ENCODE results near the gene ZCCHC13.
"Not testable (repeated sequence)": the region's sequence is repeated elsewhere in the genome, so short reads cannot be mapped to it uniquely, and the experiment has no call there.

Gene ZCCHC13

DNA sequence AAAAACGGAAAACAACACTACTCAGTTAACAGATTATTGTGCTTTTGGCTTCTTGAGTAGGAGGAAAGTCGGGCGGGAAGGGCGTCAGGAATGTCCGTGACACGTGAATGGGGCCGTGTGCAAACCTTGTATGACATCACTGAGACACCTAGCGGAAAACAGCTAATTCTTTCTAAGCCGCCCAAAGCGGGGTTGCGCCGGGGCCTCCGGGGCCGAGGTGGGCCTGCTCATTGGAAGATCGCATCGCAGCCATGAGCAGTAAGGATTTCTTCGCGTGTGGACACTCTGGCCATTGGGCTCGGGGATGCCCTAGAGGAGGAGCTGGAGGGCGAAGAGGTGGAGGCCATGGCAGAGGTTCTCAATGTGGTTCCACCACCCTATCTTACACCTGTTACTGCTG is at the start of gene ZCCHC13:
Gene ZCCHC13, plus strand, starts transcription at position 165 of the 400 bp plus-strand sequence. Its CDS starts 87 bp downstream, at position 252.
- no peak for DNase-seq

DNA sequence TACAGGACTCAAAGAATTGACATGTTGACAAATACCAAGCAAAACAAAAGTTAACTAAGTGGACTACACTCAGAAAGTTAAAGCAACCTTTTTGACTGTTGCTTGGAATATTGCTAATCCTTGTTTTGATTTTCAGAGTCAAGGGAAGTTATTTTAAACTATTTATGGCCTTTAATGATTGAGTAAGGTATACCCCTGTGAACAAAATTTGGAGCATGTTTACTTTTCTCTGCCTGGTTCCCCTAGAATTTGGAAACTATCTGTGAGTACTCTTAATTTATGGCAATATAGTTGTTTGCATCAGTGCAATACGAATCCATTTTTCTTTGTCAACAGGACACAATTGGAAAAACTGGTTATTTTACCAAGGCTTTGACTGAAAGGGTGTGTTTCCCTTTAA is 45.9 kb upstream of the ZCCHC13 start:
- not testable (repeated sequence) for DNase-seq

DNA sequence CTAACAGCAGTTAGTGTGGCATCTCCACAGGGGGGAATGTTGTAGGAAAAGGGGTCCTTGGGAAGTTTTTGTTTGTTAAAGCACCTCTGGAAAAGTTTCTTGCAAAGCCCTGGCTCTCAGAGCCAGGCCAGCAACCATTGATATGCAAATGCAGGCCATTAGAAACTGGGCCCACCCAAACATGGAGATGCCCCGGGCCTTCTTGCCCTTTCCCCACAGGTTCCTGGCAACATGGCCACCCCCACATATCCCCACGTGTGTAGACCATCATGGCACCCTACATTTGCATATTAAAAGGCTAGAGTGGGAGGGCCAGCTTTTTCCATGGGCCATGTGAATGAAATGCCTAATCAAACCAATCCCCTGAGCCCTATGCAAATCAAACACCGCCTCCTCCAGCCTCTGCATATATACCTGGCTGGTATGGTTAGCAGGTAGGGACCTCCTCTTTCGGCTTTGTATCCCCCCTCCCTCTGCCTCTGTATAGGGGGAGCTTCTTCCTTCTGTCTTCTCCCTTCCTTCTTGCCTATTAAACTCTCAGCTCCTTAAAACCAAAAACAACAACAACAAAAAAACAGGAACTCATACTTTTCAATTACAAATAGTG is 44.0 kb upstream of the ZCCHC13 start:
- DNase-seq, result no peak

DNA sequence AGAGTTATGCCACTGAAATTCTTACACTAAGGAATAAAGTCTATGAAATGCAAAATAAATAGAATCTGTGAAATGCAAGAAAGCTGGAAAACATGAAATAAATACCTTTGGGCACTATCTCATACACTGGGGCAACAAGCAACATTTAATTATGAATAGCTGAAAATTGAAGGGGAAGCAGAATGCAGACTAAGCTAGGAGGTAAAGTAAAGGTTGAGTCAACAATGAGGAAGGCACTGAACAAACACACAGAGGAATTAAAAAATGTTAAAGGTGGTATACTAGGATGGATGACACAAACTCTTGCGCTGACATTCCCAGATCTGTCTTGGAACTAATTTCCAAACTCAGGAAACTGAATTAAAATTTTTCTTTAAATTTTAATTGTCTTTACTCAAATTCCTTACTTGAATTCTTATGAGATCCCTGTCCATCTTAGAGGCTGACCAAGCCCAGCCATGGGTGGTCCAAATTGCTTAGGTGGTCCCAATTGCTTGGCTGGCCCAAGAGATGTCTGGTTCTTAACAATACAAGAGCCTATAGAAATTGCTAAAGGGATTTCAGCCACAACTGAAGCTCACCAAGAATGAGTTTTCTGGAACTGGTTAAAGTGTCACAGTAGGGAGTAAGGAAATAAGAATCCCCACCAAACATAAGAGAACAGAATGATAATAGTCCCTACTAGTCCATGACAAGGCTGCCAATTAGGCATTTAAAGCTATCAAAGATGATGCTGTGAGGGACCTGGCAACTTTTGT is 41.3 kb upstream of the ZCCHC13 start:
- no peak for DNase-seq

DNA sequence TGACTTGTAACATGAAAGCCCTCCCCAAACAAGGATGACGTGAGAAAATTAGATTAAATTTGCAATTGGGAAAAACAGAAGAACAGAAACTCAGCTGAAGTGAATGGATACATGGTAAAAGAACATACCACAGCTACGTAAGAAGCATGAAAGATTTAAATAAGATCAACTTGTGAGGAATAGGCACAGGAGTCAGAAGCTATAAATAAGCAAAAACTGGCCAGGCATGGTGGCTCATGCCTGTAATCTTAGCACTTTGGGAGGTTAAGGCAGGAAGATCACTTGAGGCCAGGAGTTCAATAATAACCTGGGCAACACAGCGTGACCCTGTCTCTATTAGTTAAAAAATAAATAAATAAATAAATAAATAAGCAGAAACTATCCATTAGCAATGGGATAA is 33.6 kb upstream of the ZCCHC13 start:
- DNase-seq, result no peak

DNA sequence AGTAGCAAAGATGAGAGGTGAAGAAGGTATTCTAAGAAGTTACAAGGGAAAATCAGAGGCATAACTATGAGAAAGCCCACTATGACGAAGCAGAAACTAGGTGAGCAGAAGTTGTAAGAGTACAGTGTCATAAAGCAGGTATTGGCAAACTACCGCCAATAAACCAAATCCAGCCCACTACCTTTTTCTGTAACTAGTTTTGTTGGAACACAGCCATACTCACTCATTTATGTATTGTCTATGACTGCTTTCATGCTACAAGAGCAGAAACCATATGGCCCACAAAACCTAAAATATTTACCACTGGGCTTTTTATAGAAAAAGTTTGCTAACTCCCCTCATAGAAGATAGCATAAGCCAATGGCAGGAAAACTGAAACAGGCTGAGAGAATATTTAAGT is 31.8 kb upstream of the ZCCHC13 start:
- no peak for DNase-seq

DNA sequence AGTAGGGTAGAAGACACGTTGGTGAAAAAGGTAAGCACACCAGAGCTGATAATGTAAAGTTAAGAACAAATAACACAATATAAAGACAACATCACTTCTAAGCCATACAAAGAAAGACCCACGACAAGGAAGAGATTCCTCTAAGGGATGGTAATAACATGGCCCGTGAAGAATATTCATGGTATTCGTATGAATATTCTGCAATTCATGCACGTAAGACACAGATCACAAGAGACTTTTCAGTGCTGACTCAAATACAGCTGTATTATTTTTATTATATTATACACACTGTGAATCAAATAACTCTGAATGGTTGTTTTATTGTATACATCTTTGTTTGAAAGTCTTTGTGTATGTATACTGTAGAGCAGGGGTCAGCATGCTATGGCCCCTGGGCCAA is 29.5 kb upstream of the ZCCHC13 start:
- no peak for DNase-seq

DNA sequence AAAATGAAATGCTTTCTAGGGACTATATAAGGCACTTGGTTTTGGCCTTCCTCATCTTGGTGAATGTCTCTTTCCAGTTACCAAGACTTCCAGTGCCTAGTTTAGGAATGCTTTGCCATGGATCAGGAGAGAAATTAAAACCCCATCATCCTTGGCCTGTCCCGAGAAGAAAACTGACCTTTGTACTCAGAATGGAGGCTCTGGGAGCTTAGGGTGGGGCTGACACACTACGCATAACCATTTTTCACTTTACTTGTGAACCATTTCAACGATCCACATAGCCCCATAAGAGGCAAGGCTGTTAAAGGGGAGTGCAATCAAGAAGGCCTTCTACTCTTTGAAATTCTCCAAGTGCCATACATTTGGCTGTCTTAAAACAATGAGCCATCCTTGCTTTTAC is 26.7 kb upstream of the ZCCHC13 start:
- DNase-seq, result no peak

DNA sequence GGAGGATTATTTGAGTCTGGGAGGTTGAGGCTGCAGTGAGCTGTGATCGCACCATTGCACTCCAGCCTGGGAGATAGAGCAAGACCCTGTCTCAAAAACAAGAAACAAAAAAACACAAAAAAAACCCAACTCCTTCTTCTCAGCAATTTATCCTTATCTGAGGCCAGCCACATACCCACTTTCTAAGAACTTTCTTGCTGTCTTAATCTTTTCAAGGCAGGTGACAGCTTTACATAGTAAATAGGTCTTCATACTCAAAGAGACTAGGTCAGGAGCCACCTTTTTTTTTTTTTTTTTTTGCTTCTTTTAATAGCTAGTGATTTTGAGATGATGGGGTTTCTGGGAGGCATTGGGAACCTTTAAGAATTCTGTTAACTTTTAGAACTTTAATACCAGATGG is 26.1 kb upstream of the ZCCHC13 start:
- DNase-seq, result no peak

DNA sequence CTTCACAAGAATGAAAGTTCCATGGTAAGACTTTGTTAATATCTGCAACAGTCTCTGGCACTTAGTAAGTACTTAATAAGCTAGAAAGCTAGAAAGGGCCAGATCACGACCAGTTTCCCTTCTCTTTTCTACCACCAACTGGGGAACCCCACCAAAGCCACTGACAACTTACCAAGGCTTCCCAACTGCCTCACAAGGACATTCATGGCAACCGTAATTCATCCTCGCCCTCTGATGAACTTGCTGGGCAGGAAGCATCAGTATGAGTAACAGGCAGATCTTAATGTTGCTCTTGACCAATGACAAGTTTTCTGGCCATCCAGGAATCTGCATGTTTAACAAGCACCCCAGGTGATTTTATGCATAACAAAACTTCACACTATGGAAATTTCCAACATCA is 23.2 kb upstream of the ZCCHC13 start:
- no peak for DNase-seq

DNA sequence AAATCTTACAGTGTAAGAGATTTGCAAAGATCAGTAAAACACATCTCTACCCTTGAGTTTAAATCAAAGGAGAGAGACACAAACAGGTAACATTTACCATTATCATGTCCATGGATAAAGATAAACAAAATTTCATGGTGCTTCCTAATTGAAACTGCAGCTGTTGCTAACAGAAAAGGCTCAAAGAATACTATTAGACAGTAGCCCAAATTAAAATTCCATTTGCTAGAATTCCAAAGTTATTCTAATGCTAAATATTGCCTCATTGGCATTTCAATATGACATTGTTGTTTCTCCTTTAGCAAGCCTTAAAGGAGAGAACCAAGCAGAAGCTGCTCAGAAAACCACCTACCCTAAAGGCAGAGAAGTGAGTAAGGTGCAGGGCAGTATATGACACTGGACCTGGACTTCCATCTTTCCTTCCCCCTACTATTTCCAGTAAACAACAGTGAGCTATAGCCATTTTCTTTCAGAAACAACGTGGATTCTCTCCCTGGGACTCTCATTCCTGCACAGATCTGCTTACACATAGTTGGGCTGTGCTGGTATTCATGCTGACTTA is 19.5 kb upstream of the ZCCHC13 start:
- no peak for DNase-seq

DNA sequence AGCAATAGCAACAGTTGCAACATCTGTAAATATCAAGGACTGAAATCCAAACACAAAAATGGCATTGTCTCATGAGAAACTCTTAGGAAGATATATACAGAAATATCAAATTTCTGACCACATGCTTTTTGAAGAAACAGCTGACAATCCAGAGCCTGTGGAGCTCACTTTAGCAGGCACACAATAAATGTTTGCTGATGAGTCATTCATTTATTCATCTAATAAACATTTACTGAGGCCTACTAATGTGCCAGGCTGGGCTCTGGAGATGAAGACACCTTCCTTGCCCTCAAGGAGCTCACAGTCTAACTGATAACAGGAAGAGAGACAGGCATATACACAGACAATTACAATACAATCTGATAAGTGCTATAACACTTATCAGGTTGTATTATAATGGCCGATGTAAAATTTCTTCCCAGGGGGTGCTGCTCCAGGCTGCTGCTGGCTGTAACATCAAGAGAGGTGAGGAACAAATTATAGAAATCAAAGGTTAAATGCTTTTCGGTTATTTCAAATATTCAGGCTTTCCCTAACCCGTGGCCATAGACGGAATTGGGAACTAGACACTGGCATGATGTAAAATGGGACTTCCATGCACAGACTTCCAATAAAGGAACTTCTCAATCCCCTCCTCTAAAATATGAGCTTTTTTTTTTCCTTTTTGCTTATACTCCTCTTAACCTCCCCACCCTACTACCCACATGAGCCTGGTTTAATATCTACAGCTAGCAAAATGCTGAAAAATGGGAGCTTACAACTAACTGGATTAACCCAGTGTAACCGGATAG is 16.8 kb upstream of the ZCCHC13 start:
- DNase-seq, result no peak

DNA sequence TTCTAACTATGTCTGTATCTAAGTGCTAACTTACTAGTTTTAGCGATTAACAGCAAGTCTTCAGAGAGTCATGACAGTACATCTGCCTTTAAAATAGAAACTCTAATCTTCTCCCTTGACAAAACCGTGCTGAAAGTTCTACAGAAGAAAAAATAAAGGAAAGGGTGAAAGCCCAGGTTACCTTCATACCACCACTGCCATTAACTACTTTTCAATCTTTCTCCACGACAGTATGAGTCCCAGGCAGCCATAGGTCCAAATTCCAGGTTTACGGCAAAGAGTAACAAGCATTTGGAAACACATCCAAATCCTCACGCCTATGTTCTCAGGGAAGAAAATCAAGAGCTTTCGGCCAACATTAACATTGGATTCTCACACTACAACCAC is 12.4 kb upstream of the ZCCHC13 start:
- no peak for DNase-seq

DNA sequence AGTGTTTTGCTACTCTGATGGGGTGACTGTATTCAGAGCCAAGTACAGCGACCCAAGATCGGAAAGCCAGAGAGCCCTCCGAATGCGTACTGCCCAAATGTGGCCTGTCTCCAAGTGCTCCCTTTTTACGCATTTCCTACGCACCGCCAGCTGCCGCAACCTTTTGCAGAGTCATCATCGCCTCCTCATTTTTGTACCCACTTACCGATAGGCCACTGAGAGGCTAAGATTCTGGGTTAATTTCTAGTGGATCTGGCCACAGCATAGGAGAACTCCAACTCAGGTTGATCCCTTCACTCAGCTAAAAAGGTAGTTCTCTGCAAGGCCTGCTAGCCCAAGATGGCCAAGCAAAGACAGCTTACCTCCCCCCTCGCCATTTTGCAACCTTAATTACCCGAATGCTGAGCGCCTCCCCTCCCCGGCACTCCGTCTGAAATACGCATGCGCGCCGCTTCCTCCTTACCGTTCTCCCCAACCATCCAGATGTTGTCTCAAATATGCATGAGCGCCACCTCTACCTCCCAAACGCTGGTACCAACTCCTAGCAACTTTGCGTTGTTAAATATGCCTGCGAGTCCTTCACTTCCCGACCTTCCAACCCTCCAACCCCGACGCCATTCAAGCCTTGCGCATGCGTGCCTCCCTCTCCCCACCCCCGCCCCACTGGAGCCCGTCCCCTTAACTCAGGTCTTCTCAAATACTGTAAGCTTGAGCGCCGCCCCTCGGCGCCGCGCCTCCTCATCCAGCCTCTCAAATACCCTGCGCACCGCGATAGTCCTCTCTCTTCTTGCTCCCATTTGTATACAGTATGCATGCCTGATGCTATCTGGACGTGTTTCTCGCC is 11.8 kb upstream of the ZCCHC13 start:
- DNase-seq, result peak; percentile 92

DNA sequence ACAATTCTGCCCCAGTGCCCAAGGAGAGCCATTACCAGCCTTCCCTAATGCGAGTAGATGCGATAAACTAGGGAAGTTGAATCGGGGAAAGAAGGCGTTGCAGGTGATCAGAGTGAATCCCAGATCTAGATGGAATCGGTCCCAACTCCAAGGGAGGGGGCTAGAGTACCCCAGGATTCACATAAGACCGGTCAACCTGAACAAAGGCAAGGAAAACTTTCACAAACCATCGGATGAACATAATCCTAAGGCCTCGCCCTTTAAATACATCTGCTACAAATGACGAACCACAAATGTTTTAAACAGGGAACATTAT is 11.2 kb upstream of the ZCCHC13 start:
- DNase-seq, result no peak

DNA sequence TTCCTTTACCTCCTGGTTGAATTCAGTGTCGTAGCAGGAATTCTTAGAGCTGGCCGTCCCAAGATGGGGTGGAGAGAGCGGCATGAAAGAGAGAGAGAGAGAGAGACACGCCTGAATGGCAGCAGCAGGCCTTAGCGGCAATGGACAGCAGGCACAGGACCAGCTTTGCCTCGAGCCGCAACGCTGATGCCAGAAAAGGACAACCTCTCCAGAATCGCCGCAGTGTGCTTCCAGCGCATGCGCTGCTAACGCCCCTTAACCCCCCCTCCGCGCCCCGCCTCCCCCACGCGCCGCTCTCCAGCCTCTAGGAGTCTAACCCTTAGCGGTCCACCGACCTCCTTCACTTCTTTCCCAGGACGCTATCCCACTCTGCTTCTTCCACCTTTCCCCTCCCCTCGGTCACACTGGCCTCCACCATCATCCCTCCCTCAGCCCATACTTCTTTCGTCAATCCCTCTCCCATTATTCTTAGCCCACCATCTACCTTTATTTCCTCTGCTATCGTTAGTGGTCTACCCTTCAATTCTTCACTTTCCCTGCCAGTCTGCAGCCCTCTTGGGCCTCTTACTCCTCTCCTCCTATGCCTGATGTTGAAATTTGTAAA is 10.5 kb upstream of the ZCCHC13 start:
- peak; percentile 80 for DNase-seq

DNA sequence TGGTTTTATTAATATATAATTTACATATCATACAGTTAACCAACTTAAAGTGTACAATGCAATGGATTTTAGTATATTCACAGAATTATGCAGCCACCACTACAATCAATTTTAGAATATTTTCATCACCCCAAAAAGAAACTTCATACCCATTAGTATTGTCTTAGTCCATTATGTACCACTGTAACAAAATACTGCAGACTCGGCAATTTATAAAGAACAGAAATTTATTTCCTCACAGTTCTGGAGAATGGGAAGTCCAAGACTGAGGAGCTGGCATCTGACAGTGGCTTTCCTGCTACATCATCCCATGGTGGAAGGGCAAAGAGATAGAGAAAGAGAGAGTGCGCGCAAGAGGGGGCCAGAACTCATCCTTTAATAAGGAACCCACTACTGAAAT is 8.9 kb upstream of the ZCCHC13 start:
- no peak for DNase-seq

DNA sequence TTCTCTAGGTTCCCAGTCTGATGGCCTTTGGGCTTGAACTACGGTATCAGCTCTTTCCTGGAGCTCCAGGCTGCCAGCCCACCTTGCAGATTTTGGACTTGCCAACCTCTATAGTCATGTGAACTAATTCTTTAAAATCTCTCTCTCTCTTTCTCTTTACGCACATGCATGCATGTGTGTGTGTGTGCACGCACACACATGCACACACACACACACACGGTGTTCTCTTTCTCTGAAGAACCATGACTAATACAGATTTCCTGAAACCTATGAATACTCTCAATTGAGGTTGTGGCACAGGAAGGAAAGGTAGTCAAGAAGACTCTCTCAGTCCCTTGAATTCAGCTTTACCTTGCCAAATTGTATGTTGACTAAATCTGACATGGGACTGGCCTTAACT is 6.2 kb upstream of the ZCCHC13 start:
- DNase-seq, result peak; percentile 6

DNA sequence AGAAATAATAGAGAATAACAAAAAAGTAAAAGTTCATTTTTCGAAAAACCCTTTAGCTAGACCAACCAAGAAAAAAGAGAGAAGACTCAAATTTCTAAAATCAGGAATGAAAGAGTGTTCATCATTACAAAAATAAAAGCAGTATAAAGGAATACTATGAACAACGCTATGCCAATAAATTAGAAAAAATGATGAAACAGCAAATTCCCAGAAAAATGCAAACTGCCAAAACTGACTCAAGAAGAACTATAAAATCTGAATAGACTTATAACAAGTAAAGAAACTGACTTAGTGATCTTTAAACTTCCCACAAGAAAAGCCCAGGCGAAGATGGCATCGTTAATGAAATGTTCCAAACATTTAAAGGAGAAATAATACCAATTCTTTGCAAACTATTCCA is 3.1 kb upstream of the ZCCHC13 start:
- no peak for DNase-seq

DNA sequence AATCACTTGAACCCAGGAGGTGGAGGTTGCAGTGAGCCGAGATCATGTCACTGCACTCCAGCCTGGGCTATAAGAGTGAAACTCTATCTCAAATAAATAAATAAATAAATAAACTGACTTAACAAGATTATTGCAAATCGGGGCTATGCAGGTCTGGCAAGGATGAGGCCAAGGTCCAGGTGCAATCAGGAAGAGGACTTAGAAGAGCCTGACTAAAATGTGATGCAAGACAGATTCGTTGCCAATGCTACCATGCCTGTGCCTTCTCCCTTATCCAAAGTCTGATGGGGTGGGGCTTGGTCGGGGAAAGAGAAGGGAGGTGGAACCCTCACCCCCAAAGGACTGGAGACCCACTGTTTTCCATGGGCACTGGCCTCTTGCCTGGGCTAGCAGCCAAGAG is 14.7 kb downstream of the ZCCHC13 start:
- no peak for DNase-seq

DNA sequence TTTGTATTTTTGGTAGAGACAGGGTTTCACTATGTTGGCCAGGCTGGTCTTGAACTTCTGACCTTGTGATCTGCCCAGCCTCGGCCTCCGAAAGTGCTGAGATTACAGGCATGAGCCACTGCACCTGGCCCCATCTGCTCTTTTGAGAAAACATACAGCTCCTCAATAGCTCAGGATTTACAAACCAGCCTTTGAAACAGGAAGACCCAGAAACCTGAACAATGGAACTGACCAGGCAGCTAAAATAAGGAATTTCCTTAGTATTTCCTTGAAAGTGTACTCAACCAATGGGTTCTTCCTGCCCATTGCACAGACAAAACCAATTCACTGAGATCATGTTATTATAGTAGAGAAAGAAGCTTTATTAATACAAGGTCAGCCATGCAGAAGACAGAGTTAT is 15.3 kb downstream of the ZCCHC13 start:
- DNase-seq, result not testable (repeated sequence)

DNA sequence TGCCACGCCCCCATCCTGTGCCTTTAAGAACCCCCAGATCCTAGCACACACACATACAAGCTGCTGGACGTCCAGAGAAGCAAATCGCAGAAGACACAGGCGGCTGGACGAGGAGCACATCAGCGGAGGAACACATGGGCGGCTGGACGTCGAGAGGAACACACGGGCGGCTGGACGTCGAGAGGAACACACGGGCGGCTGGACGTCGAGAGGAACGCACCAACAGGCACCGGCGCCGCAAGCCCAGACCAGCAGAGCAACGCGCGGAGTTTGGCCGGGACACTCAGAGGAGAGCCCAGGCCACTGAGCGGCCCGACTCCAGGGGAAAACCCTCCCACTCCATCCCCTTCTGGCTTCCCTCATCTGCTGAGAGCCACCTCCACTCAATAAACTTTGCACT is 17.2 kb downstream of the ZCCHC13 start:
- DNase-seq, result no peak

DNA sequence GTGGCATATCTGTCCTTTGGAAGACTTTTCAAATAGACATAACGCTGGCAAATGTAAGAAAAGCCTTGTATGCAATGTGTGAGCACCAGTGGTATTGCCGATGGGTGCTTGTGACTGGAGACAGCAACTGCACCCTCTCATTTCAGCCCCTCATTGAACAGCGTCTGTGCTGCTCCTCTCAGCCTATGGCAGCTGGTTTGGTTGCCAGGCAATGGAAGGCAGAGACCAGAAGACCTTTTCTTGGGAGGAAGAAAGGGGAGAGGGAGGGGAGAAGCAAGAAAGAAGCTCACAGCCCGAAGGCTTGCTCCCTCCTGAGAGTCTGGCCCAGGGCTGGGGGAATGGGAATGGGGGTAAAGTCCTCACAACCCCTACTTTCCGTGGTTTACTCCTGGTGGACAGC is 20.2 kb downstream of the ZCCHC13 start:
- no peak for DNase-seq
